GM12801 (cell line): ENCODE results near the gene ANKRD34A.

Source experiments
- CTCF ChIP-seq: IDR thresholded peaks from one replicate; pipeline ENCODE4 v1.5.1; 2011; ENCODE audit warnings: control low read depth; ENCODE audit not compliant: insufficient read length; ENCODE audit errors: extremely low read depth

ANKRD34A gene

GRCh38 chr1:145918144-145918991 lies 46.0 kb downstream of the ANKRD34A start, which contains the start of gene PEX11B:
TSS of gene PEX11B (minus strand) at chr1:145918717. CDS start at chr1:145918688, 29 bp downstream.
- no peak for TF ChIP-seq CTCF

GRCh38 chr1:145917595-145917994 lies 46.8 kb downstream of the ANKRD34A start:
- TF ChIP-seq CTCF: no peak

- no peak for TF ChIP-seq CTCF
Measured at GRCh38 chr1:145916745-145917144, 47.6 kb downstream of the ANKRD34A start.

GRCh38 chr1:145912128-145912641 lies 52.2 kb downstream of the ANKRD34A start:
- TF ChIP-seq CTCF: no peak
